Keratinocyte (primary cell): ENCODE results near the gene ADGRA1. TPM values are rescaled to one million over a fixed set of nuclear protein-coding genes. Genes with fewer than 3 reads are reported as not detected.

Source experiments
- DNase-seq: peaks from one replicate; pipeline ENCODE4 v3.0.0-alpha.2; 2011; ENCODE audit warnings: low read depth, missing footprints, low spot score
- FAIRE-seq: peaks from 2 replicates; lab custom pipeline; 2011; peaks lifted over from hg19 to GRCh38; lab: Jason Lieb, UNC
- H2AFZ ChIP-seq: 2 replicates; pipeline ENCODE4 v1.6.0; 2012; ENCODE audit warnings: low read length, control low read depth, inconsistent platforms; ENCODE audit not compliant: control insufficient read depth
- H3K27ac ChIP-seq: 2 replicates; pipeline ENCODE4 v1.5.1; 2011; ENCODE audit warnings: low read length; ENCODE audit not compliant: control insufficient read depth, insufficient read depth
- H3K27me3 ChIP-seq: 3 replicates; pipeline ENCODE4 v1.6.0; 2011; ENCODE audit warnings: low read length; ENCODE audit not compliant: control insufficient read depth, insufficient read depth; ENCODE audit errors: extremely low read depth
- H3K36me3 ChIP-seq, 2 experiments: 2 replicates in 1 of 2; 3 replicates in 1 of 2; pipeline ENCODE4 v1.5.1; 2011; ENCODE audit warnings: low read length in 2 of 2, mild to moderate bottlenecking in 1 of 2; ENCODE audit not compliant: control insufficient read depth in 2 of 2, insufficient read depth in 2 of 2; ENCODE audit errors: extremely low read depth in 1 of 2
- H3K4me1 ChIP-seq: 3 replicates; pipeline ENCODE4 v1.5.1; 2011; ENCODE audit warnings: low read length; ENCODE audit not compliant: control insufficient read depth, insufficient read depth; ENCODE audit errors: extremely low read depth
- H3K4me2 ChIP-seq: 3 replicates; pipeline ENCODE4 v1.6.0; 2011; ENCODE audit warnings: low read depth, low read length; ENCODE audit not compliant: control insufficient read depth, insufficient read depth; ENCODE audit errors: extremely low read depth
- H3K4me3 ChIP-seq, 3 experiments: fragments of 200-600 bp in 1 of 3; sonication (generic) in 1 of 3; 2 replicates in 2 of 3; 3 replicates in 1 of 3; pipeline ENCODE4 v1.5.1; 2011 to 2016; ENCODE audit warnings: low read length in 3 of 3, mild to moderate bottlenecking in 3 of 3, control low read depth in 2 of 3, inconsistent platforms in 1 of 3, low read depth in 1 of 3, mixed read lengths in 1 of 3, mixed run types in 1 of 3, moderate library complexity in 1 of 3; ENCODE audit not compliant: control insufficient read depth in 2 of 3, insufficient read depth in 2 of 3; ENCODE audit errors: extremely low read depth in 1 of 3
- H3K79me2 ChIP-seq: 2 replicates; pipeline ENCODE4 v1.6.0; 2012; ENCODE audit warnings: low read length; ENCODE audit not compliant: control insufficient read depth, insufficient read depth
- H3K9ac ChIP-seq: 3 replicates; pipeline ENCODE4 v1.6.0; 2011; ENCODE audit warnings: low read length; ENCODE audit not compliant: control insufficient read depth, insufficient read depth; ENCODE audit errors: extremely low read depth
- H3K9me1 ChIP-seq: 3 replicates; pipeline ENCODE4 v1.6.0; 2011; ENCODE audit warnings: low read length; ENCODE audit not compliant: control insufficient read depth, insufficient read depth; ENCODE audit errors: extremely low read depth
- H3K9me3 ChIP-seq: 2 replicates; pipeline ENCODE4 v1.5.1; 2012; ENCODE audit warnings: low read depth, low read length; ENCODE audit not compliant: control insufficient read depth
- H4K20me1 ChIP-seq: 3 replicates; pipeline ENCODE4 v1.6.0; 2011; ENCODE audit warnings: low read length; ENCODE audit not compliant: control insufficient read depth, insufficient read depth; ENCODE audit errors: extremely low read depth
- EZH2 ChIP-seq: IDR thresholded peaks from one replicate; pipeline ENCODE4 v1.6.1; 2012; ENCODE audit warnings: inconsistent platforms, mild to moderate bottlenecking, low read length, moderate library complexity
- dilution Hi-C: fragments of 300-500 bp; cut with MboI; formaldehyde crosslinking; loops from one replicate; pipeline ENCODE4 v1.7.0; 2020; ENCODE audit warnings: low sequenced_read_pairs; ENCODE audit not compliant: extremely low pct_ligation_motif_present
- polyA plus RNA-seq, 5 experiments: library from polyadenylated mRNA; depleted of rRNA in 3 of 5; stranded (reverse) in 3 of 5; stranded (forward) in 1 of 5; unstranded in 1 of 5; fragments of >200 nt; gene quantifications; 1 replicate in 1 of 5; 2 replicates in 3 of 5; 3 replicates in 1 of 5; pipeline versions ENCODE4 v1.2.1 to v1.2.3, GENCODE V29; 2011 to 2012; ENCODE audit warnings: missing spikeins in 2 of 5, low read depth in 1 of 5, low replicate concordance in 1 of 5
- TF ChIP-seq, protein P1 (sequence below), 3 experiments: IDR thresholded peaks in 1 of 3; conservative IDR thresholded peaks in 1 of 3; optimal IDR thresholded peaks in 1 of 3; 2 replicates in 2 of 3; 3 replicates in 1 of 3; pipeline versions ENCODE3 to v1.5.1; 2011; ENCODE audit warnings: low read length in 3 of 3, mild to moderate bottlenecking in 3 of 3, moderate library complexity in 2 of 3, control low read depth in 1 of 3, inconsistent platforms in 1 of 3; ENCODE audit not compliant: insufficient read depth in 2 of 3; ENCODE audit errors: extremely low read depth in 1 of 3

ADGRA1 gene
- polyA plus RNA-seq, 1 donor (not counting 4 experiments of a cell fraction or from before 2014, with no cell fraction given): not detected

DNA sequence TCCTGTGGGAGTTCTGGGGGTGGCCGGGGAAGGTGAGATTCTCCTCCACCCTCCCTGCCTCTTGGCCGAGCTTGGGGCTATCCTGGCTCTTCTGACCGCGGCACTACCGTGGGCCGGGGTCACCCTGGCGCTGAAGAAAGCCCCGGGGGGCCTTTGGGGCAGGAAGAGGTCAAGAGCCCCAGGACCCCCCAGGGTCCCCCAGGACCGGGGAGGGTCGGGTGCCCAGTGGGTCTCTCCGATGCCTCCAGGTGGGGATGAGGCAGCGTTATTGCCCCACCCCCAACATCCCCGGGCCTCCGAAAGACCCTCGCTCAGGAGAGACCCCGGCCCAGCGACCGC, 71.9 kb downstream of the ADGRA1 start:
- no peak for FAIRE-seq
- H3K27me3 ChIP-seq: peaks cover 40% of the 10 kb centered on the region
- dilution Hi-C loops: no loop called here

DNA sequence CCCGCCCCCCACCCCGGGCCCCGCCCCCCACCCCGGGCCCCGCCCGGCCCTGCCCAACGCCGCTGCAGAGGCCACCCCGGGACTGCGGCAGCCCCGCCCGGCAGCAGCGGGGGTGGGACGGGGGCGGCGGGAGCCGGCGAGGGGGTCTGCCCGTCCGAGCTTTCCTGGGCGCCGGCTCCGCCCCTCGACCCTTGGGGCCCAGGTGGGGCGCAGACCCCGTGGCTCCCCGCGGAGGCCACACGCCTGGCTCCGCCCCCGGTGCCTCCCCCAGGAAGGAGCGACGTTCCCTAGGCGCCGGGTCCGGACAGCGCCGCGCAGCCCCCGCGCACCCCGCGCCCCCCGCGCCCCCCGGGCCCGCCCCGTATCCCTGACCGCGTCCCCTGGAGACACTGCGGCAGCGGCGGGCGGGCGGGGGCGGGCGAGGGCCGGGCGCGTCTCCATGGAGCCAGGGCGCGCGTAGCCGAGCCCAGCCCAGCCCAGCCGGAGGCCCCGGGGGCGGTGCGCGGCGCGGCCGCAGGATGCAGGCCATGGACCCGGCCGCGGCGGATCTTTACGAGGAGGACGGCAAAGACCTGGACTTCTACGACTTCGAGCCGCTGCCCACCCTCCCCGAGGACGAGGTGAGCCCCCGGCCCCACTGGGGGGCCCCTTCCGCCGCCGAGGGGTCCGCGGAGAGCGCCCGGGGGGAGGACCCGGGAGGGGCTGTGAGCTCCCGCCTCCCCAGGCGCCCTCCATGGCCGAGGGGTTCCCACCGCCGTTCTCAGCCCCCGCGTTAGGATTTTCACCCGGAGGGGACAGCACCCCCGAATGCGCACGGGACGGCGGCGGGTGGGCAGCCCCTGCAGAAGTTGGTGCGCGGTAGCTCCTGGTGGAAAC, 72.5 kb downstream of the ADGRA1 start, which contains the start of gene KNDC1:
Gene KNDC1, plus strand, starts transcription at position 270 of the 876 bp plus-strand sequence. Its CDS starts 249 bp downstream, at position 519.
- Histone ChIP-seq H4K20me1 (no peaks in the 10 kb centered on the region), H3K9me1 (no peaks in the 10 kb centered on the region), H3K4me3 (peak within 1 kb of the TSS in 2 of 3 experiments; percentile 43 to 48), H3K9me3 (no peaks in the 10 kb centered on the region), H3K27me3 (peaks cover 40% of the 10 kb centered on the region), H3K36me3 (no peaks in the 10 kb centered on the region), H3K79me2 (no peaks in the 10 kb centered on the region), H3K4me2 (no peak within 1 kb of the TSS), H3K4me1 (no peaks in the 10 kb centered on the region), H3K27ac (no peak within 1 kb of the TSS), H3K9ac (no peak within 1 kb of the TSS), H2AFZ (no peak within 1 kb of the TSS)
- no peak for FAIRE-seq
- TF ChIP-seq EZH2: no peak
- TF ChIP-seq, protein P1, sequence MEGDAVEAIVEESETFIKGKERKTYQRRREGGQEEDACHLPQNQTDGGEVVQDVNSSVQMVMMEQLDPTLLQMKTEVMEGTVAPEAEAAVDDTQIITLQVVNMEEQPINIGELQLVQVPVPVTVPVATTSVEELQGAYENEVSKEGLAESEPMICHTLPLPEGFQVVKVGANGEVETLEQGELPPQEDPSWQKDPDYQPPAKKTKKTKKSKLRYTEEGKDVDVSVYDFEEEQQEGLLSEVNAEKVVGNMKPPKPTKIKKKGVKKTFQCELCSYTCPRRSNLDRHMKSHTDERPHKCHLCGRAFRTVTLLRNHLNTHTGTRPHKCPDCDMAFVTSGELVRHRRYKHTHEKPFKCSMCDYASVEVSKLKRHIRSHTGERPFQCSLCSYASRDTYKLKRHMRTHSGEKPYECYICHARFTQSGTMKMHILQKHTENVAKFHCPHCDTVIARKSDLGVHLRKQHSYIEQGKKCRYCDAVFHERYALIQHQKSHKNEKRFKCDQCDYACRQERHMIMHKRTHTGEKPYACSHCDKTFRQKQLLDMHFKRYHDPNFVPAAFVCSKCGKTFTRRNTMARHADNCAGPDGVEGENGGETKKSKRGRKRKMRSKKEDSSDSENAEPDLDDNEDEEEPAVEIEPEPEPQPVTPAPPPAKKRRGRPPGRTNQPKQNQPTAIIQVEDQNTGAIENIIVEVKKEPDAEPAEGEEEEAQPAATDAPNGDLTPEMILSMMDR (optimal IDR thresholded peaks at IDR 0.05 in 1 of 3, IDR thresholded peaks at IDR 0.05 in 1 of 3, conservative IDR thresholded peaks at IDR 0.05 in 1 of 3; ENCODE audit: extremely low read depth in 1 of 3, insufficient read depth in 2 of 3, low read length in 3 of 3): no peak
- dilution Hi-C loops: no loop called here
- no peak for DNase-seq

More for the DNA sequence above, 71.9 kb downstream of the ADGRA1 start:
- TF ChIP-seq, protein P1 (optimal IDR thresholded peaks at IDR 0.05 in 1 of 3, IDR thresholded peaks at IDR 0.05 in 1 of 3, conservative IDR thresholded peaks at IDR 0.05 in 1 of 3; ENCODE audit: extremely low read depth in 1 of 3, insufficient read depth in 2 of 3, low read length in 3 of 3): no peak
- TF ChIP-seq EZH2: no peak
- Histone ChIP-seq H3K4me3 (no peak overlapping the region), H3K4me1 (no peaks in the 10 kb centered on the region), H4K20me1 (no peaks in the 10 kb centered on the region), H3K27ac (no peak overlapping the region), H3K79me2 (no peaks in the 10 kb centered on the region), H3K36me3 (no peaks in the 10 kb centered on the region), H3K4me2 (no peak overlapping the region), H3K9me1 (no peaks in the 10 kb centered on the region), H3K9me3 (no peaks in the 10 kb centered on the region), H2AFZ (no peak overlapping the region), H3K9ac (no peak overlapping the region)
- DNase-seq: no peak
